B cell (primary cell): Measurements from ENCODE around the gene MTSS2. TPM values are rescaled to one million over a fixed set of nuclear protein-coding genes. Genes with fewer than 3 reads are reported as not detected.

ENCODE experiments used
- ATAC-seq: fragments of 200-7000 bp; cut with Tn5 transposase; one replicate; pipeline ENCODE4 v1.10.0; 2021; ENCODE audit warnings: low read depth, mild to moderate bottlenecking, moderate number of reproducible peaks, moderate library complexity
- CTCF ChIA-PET: fragments of 350-600 bp; sonication (Branson Sonifier 250); formaldehyde crosslinking; loops from one replicate; lab custom pipeline; 2021; ENCODE audit warnings: antibody characterized with exemption, inconsistent platforms; lab: Charles Lee
- POLR2A ChIA-PET: fragments of 350-600 bp; sonication (Branson Sonifier 250); formaldehyde crosslinking; loops from one replicate; lab custom pipeline; 2021; ENCODE audit warnings: antibody characterized with exemption; lab: Charles Lee
- DNase-seq: peaks from one replicate; pipeline ENCODE4 v3.0.0; 2013
- H2AFZ ChIP-seq: 2 replicates; pipeline ENCODE4 v1.6.1; 2012; ENCODE audit warnings: mild to moderate bottlenecking, low read depth, low read length; ENCODE audit not compliant: insufficient read depth, poor library complexity, severe bottlenecking
- H3K27ac ChIP-seq, 2 donors: 1 replicate in 1 of 2; 2 replicates in 1 of 2; pipeline ENCODE4 v1.5.1; 2012 to 2013; ENCODE audit warnings: low read length in 2 of 2, mild to moderate bottlenecking in 2 of 2, moderate library complexity in 1 of 2
- H3K27me3 ChIP-seq, 4 experiments: fragments of 200-600 bp in 1 of 4; sonication (generic) in 1 of 4; replicated peaks in 1 of 4; 1 replicate in 2 of 4; 2 replicates in 2 of 4; pipeline versions ENCODE4 v1.6.1 to v1.7.0; 2013 to 2016; ENCODE audit warnings: low read length in 3 of 4, mild to moderate bottlenecking in 2 of 4, mixed read lengths in 1 of 4, moderate library complexity in 1 of 4; ENCODE audit not compliant: insufficient read depth in 4 of 4, control insufficient read depth in 3 of 4; ENCODE audit errors: control extremely low read depth in 1 of 4
- H3K36me3 ChIP-seq, 2 experiments: replicated peaks in 1 of 2; 1 replicate in 1 of 2; 2 replicates in 1 of 2; pipeline versions ENCODE4 v1.6.1 to v1.7.1; 2013; ENCODE audit warnings: low read length in 1 of 2; ENCODE audit not compliant: insufficient read depth in 2 of 2, control insufficient read depth in 1 of 2; ENCODE audit errors: control extremely low read depth in 1 of 2, extremely low read depth in 1 of 2
- H3K4me1 ChIP-seq, 2 donors: fragments of 200-600 bp in 1 of 2; sonication (generic) in 1 of 2; 1 replicate in 1 of 2; 2 replicates in 1 of 2; pipeline versions ENCODE4 v1.5.1 to v1.6.1; 2013 to 2017; ENCODE audit warnings: low read length in 2 of 2; ENCODE audit not compliant: control insufficient read depth in 2 of 2, insufficient read depth in 2 of 2
- H3K4me2 ChIP-seq: replicated peaks from 2 replicates; pipeline ENCODE3; 2012; ENCODE audit warnings: mild to moderate bottlenecking, low read depth, low read length; ENCODE audit not compliant: poor library complexity, severe bottlenecking
- H3K4me3 ChIP-seq, 5 experiments: fragments of 200-600 bp in 1 of 5; sonication (generic) in 1 of 5; 1 replicate in 3 of 5; 2 replicates in 2 of 5; pipeline versions ENCODE4 v1.5.1 to v1.7.0; 2011 to 2016; ENCODE audit warnings: low read length in 4 of 5, mild to moderate bottlenecking in 4 of 5, low read depth in 2 of 5, control low read depth in 1 of 5, moderate library complexity in 1 of 5; ENCODE audit not compliant: insufficient read depth in 1 of 5; ENCODE audit errors: control extremely low read depth in 1 of 5, extremely low read depth in 1 of 5
- H3K79me2 ChIP-seq: fragments of 200-600 bp; sonication (generic); one replicate; pipeline ENCODE4 v1.6.0; 2016; ENCODE audit warnings: low read length; ENCODE audit not compliant: control insufficient read depth, insufficient read depth
- H3K9ac ChIP-seq: fragments of 200-600 bp; sonication (generic); 2 replicates; pipeline ENCODE4 v1.6.1; 2017; ENCODE audit warnings: mild to moderate bottlenecking, low read length, moderate library complexity
- H3K9me3 ChIP-seq, 3 donors: one replicate each; pipeline versions ENCODE4 v1.6.1 to v1.7.1; 2013; ENCODE audit warnings: low read length in 2 of 3; ENCODE audit not compliant: control insufficient read depth in 2 of 3, insufficient read depth in 1 of 3; ENCODE audit errors: control extremely low read depth in 1 of 3
- H4K20me1 ChIP-seq: 2 replicates; pipeline ENCODE4 v1.6.0; 2012; ENCODE audit warnings: mild to moderate bottlenecking, low read length; ENCODE audit not compliant: insufficient read depth, control insufficient read depth, poor library complexity, severe bottlenecking
- H3K27ac Mint-ChIP-seq: one replicate; pipeline ENCODE4 v1.8.0; 2021; ENCODE audit warnings: mixed read lengths
- H3K27me3 Mint-ChIP-seq: one replicate; pipeline ENCODE4 v1.8.0; 2021; ENCODE audit warnings: mixed read lengths
- H3K4me1 Mint-ChIP-seq: one replicate; pipeline ENCODE4 v1.8.0; 2021; ENCODE audit warnings: mixed read lengths
- H3K4me3 Mint-ChIP-seq: one replicate; pipeline ENCODE4 v1.8.0; 2021; ENCODE audit warnings: mixed read lengths
- H3K9me3 Mint-ChIP-seq: one replicate; pipeline ENCODE4 v1.8.0; 2022; ENCODE audit warnings: mixed read lengths; ENCODE audit not compliant: insufficient read depth
- EZH2 ChIP-seq: IDR thresholded peaks from 2 replicates; pipeline ENCODE4 v1.6.1; 2012; ENCODE audit warnings: borderline replicate concordance, low read depth, mild to moderate bottlenecking, moderate library complexity, low read length; ENCODE audit not compliant: insufficient read depth, poor library complexity, severe bottlenecking
- WGBS: methylation state at CpG from one replicate; pipeline ENCODE4 v1.1.5; 2013; ENCODE audit warnings: missing lambda C conversion rate; ENCODE audit not compliant: insufficient coverage; 5-methylcytosine and 5-hydroxymethylcytosine counted together
- intact Hi-C: fragments of 100-400 bp; cut with micrococcal nuclease; formaldehyde crosslinking; loops from one replicate; pipeline ENCODE4 v1.10.0; 2022
- polyA plus RNA-seq: library from polyadenylated mRNA; depleted of rRNA; stranded (reverse); fragments of >200 nt; gene quantifications from 2 replicates; pipeline ENCODE4 v1.2.3, GENCODE V29; 2012
- total RNA-seq, 2 donors: library from RNA; stranded (reverse); fragments of 120-200 nt in 1 of 2; gene quantifications; 1 replicate in 1 of 2; 2 replicates in 1 of 2; pipeline versions ENCODE4 v1.2.3 to v1.2.4, GENCODE V29; 2013 to 2022
- TF ChIP-seq, protein P1 (sequence below): fragments of 200-600 bp; IDR thresholded peaks from one replicate; pipeline ENCODE4 v1.8.0; 2022; ENCODE audit warnings: antibody characterized with exemption, mild to moderate bottlenecking

The MTSS2 gene
- total and polyA plus RNA-seq, 2 donors (not counting 1 experiment from before 2014, with no cell fraction given), result 1.6 to 2.6 TPM

DNA sequence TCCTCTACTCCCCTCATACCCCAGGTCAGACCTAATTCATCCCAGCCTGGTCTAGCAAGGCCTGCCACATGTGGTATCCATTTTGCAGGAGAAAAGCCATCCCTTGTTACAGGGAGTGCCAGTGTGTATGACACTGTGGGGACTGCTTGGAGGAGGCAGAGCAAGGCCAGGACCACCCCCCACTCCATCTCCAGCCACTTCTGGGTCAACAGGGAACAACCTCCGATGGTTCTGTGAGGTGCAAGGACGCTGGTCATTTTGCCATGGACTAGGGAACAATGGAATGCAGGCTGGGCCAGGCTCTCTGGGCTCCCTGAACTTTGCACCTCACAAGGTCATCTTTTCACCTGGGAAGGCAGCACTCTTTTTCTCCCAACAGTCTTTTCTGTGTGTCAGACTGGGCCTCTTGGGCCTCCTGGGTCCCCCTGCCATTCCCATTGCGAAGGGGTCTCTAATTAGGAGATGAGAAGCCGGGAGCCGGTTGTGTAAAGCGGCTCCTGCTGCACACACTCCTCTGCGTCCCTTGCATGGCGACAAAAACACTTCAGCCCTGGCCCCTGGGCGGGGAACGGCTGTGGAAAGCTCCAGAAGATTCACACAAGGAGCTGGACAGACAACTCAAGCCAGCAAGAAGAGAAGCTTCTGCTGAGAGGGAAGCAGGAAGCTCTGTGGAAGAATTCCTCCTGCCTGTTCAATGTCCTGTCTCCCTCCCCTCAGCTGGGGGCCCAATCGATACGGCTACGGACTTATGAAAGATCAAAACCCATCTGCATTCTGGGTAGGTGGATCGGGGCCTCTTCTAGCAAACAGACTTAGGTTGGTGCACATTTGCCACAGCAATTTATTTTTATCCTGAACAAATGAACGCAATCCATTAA is 38.5 kb upstream of the MTSS2 start:
- Histone ChIP-seq H3K9ac (no peak overlapping the region), H3K9me3 (peaks cover 0 to 4% (median 0%) of the 10 kb centered on the region in 3 donors), H2AFZ (no peak overlapping the region), H3K79me2 (no peaks in the 10 kb centered on the region), H3K4me2 (no peak overlapping the region), H3K36me3 (peaks cover 0 to 45% of the 10 kb centered on the region in 2 experiments), H3K4me3 (no peak overlapping the region), H4K20me1 (no peaks in the 10 kb centered on the region), H3K27me3 (no peaks in the 10 kb centered on the region), H3K27ac (no peak overlapping the region), H3K4me1 (no peaks in the 10 kb centered on the region)
- no peak for TF ChIP-seq EZH2
- TF ChIP-seq, protein P1, sequence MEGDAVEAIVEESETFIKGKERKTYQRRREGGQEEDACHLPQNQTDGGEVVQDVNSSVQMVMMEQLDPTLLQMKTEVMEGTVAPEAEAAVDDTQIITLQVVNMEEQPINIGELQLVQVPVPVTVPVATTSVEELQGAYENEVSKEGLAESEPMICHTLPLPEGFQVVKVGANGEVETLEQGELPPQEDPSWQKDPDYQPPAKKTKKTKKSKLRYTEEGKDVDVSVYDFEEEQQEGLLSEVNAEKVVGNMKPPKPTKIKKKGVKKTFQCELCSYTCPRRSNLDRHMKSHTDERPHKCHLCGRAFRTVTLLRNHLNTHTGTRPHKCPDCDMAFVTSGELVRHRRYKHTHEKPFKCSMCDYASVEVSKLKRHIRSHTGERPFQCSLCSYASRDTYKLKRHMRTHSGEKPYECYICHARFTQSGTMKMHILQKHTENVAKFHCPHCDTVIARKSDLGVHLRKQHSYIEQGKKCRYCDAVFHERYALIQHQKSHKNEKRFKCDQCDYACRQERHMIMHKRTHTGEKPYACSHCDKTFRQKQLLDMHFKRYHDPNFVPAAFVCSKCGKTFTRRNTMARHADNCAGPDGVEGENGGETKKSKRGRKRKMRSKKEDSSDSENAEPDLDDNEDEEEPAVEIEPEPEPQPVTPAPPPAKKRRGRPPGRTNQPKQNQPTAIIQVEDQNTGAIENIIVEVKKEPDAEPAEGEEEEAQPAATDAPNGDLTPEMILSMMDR, result no peak
- no peaks in the 10 kb centered on the region for H3K27me3 Mint-ChIP-seq
- intact Hi-C loops, result no loop called here
- ChIA-PET CTCF (no interaction called here), POLR2A (no interaction called here)
- H3K4me1 Mint-ChIP-seq, result no peaks in the 10 kb centered on the region
- ATAC-seq (no peak), DNase-seq (no peak)
- WGBS, result 97% methylated on average over 14 of the region's 15 CpGs
- H3K9me3 Mint-ChIP-seq, result peaks cover 5% of the 10 kb centered on the region
- no peak overlapping the region for H3K4me3 Mint-ChIP-seq
- no peak overlapping the region for H3K27ac Mint-ChIP-seq

DNA sequence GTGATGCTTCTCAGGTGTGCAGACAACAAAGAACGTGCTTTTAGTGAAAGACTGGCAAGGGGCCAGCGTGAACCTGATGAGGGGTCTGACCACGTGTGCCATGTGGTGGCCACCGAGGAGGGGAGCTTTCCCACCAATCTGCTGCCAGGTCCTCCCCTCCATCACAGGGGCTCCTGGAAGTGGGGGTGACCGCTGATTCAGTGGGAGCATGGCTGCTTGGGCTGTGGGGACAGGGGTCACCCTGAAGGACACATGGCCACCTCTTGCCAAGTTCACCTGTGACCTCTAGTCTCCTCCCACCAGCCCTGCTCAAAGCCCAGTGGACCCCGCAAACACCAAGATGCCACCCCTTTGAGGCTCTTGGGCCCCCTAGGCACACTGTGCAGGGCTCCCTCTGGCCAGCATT is 37.9 kb upstream of the MTSS2 start:
- DNase-seq (no peak), ATAC-seq (no peak)
- Mint-ChIP-seq H3K27ac (no peak overlapping the region), H3K4me3 (no peak overlapping the region), H3K27me3 (no peaks in the 10 kb centered on the region), H3K4me1 (no peaks in the 10 kb centered on the region), H3K9me3 (peaks cover 5% of the 10 kb centered on the region)
- H3K27ac ChIP-seq, result no peak overlapping the region
- no peak overlapping the region for H3K4me2 ChIP-seq
- WGBS, result 100% methylated on average over 3 of the region's 6 CpGs
- peaks cover 0 to 4% (median 0%) of the 10 kb centered on the region in 3 donors for H3K9me3 ChIP-seq
- H3K4me3 ChIP-seq, result no peak overlapping the region
- peaks cover 0 to 40% of the 10 kb centered on the region in 2 experiments for H3K36me3 ChIP-seq
- no peak overlapping the region for H3K9ac ChIP-seq
- no peak for TF ChIP-seq EZH2
- TF ChIP-seq, protein P1, result no peak
- H3K4me1 ChIP-seq, result no peaks in the 10 kb centered on the region
- ChIA-PET POLR2A (no interaction called here), CTCF (no interaction called here)
- no peaks in the 10 kb centered on the region for H3K79me2 ChIP-seq
- no peak overlapping the region for H2AFZ ChIP-seq
- intact Hi-C loops, result no loop called here
- no peaks in the 10 kb centered on the region for H4K20me1 ChIP-seq
- no peaks in the 10 kb centered on the region for H3K27me3 ChIP-seq
